Mesothelial cell of epicardium (in vitro differentiated cells): ENCODE measurements around the gene RPS19. TPM values are rescaled to one million over a fixed set of nuclear protein-coding genes. Genes with fewer than 3 reads are reported as not detected.

Experiments
- DNase-seq, 2 experiments: peaks; one replicate each; pipeline ENCODE4 v3.0.0; 2021; ENCODE audit warnings: low spot score in 2 of 2; ENCODE audit not compliant: unreplicated experiment in 2 of 2
- H3K27ac Mint-ChIP-seq: 2 replicates; pipeline ENCODE4 v1.8.0; 2021; ENCODE audit warnings: mixed read lengths
- H3K27me3 Mint-ChIP-seq: 2 replicates; pipeline ENCODE4 v1.8.0; 2021; ENCODE audit warnings: low read depth, mixed read lengths
- H3K36me3 Mint-ChIP-seq: 2 replicates; pipeline ENCODE4 v1.8.0; 2021; ENCODE audit warnings: mixed read lengths
- H3K4me1 Mint-ChIP-seq: 2 replicates; pipeline ENCODE4 v1.8.0; 2021; ENCODE audit warnings: mixed read lengths
- H3K4me3 Mint-ChIP-seq: 2 replicates; pipeline ENCODE4 v1.8.0; 2021; ENCODE audit warnings: mild to moderate bottlenecking, moderate library complexity, mixed read lengths
- H3K9me3 Mint-ChIP-seq: 2 replicates; pipeline ENCODE4 v1.8.0; 2021; ENCODE audit warnings: mixed read lengths
- CTCF ChIP-seq: fragments of 200-600 bp; sonication (generic); IDR thresholded peaks from one replicate; pipeline ENCODE4 v1.5.0; 2021; ENCODE audit warnings: antibody characterized with exemption; ENCODE audit not compliant: unreplicated experiment
- total RNA-seq: library from RNA; stranded (reverse); gene quantifications from 3 replicates; pipeline ENCODE4 v1.2.1, GENCODE V29; 2021

The RPS19 gene
- total RNA-seq, 1 donor from 2014 or later, result 2,197 TPM

GRCh38 chr19:41859213-41859617 lies 840 bp upstream of the RPS19 start:
- H3K4me3 Mint-ChIP-seq, result peak overlapping the region; percentile 90
- no peak for TF ChIP-seq CTCF
- H3K27me3 Mint-ChIP-seq, result peaks cover 25% of the 10 kb centered on the region
- H3K4me1 Mint-ChIP-seq, result peaks cover 29% of the 10 kb centered on the region
- DNase-seq, result no peak
- H3K27ac Mint-ChIP-seq, result peak overlapping the region; percentile 99
- H3K36me3 Mint-ChIP-seq, result peaks cover 26% of the 10 kb centered on the region
- H3K9me3 Mint-ChIP-seq, result no peaks in the 10 kb centered on the region

GRCh38 chr19:41860419-41861115 lies 512 bp downstream of the RPS19 start:
- peaks cover 29% of the 10 kb centered on the region for H3K4me1 Mint-ChIP-seq
- H3K27me3 Mint-ChIP-seq, result peaks cover 13% of the 10 kb centered on the region
- TF ChIP-seq CTCF, result no peak
- no peak for DNase-seq
- peaks cover 34% of the 10 kb centered on the region for H3K36me3 Mint-ChIP-seq
- no peaks in the 10 kb centered on the region for H3K9me3 Mint-ChIP-seq
- peak overlapping the region; percentile 90 for H3K4me3 Mint-ChIP-seq
- peak overlapping the region; percentile 95 for H3K27ac Mint-ChIP-seq

- H3K36me3 Mint-ChIP-seq, result peaks cover 34% of the 10 kb centered on the region
Observed at GRCh38 chr19:41861116-41861768, 1.2 kb downstream of the RPS19 start.

GRCh38 chr19:41861846-41862245 lies 1.8 kb downstream of the RPS19 start:
- peaks cover 29% of the 10 kb centered on the region for H3K4me1 Mint-ChIP-seq
- peaks cover 7% of the 10 kb centered on the region for H3K27me3 Mint-ChIP-seq
- peak overlapping the region; percentile 95 for H3K27ac Mint-ChIP-seq
- DNase-seq, result no peak
- H3K9me3 Mint-ChIP-seq, result no peaks in the 10 kb centered on the region
- TF ChIP-seq CTCF, result no peak
- peak overlapping the region; percentile 90 for H3K4me3 Mint-ChIP-seq
- H3K36me3 Mint-ChIP-seq, result peaks cover 34% of the 10 kb centered on the region

More at GRCh38 chr19:41861116-41861768, 1.2 kb downstream of the RPS19 start:
- no peak for TF ChIP-seq CTCF
- peaks cover 7% of the 10 kb centered on the region for H3K27me3 Mint-ChIP-seq
- peak overlapping the region; percentile 90 for H3K4me3 Mint-ChIP-seq
- H3K9me3 Mint-ChIP-seq, result no peaks in the 10 kb centered on the region
- peak overlapping the region; percentile 95 for H3K27ac Mint-ChIP-seq
- H3K4me1 Mint-ChIP-seq, result peaks cover 29% of the 10 kb centered on the region
- DNase-seq, result no peak

- Mint-ChIP-seq H3K4me1 (peaks cover 29% of the 10 kb centered on the region), H3K36me3 (peaks cover 34% of the 10 kb centered on the region), H3K9me3 (no peaks in the 10 kb centered on the region), H3K4me3 (peak overlapping the region; percentile 26), H3K27ac (no peak overlapping the region), H3K27me3 (no peaks in the 10 kb centered on the region)
- TF ChIP-seq CTCF, result no peak
- DNase-seq, result no peak
Observed at GRCh38 chr19:41862445-41862986, 2.5 kb downstream of the RPS19 start.
